Fibroblast of skin of right biceps (primary cell): ENCODE results near the gene PTPRR.
A peak's percentile ranks its signal among the peaks of the same experiment; 100 is the strongest.

Experiments
- DNase-seq: peaks from one replicate; pipeline ENCODE4 v3.0.0-alpha.2; 2013

PTPRR gene

GRCh38 chr12:70590051-70590450 lies 330.5 kb downstream of the PTPRR start:
- DNase-seq, result peak; percentile 75
